Glomerular visceral epithelial cell (primary cell): ENCODE data around the gene COL25A1.
"Not testable (repeated sequence)": the region's sequence is repeated elsewhere in the genome, so short reads cannot be mapped to it uniquely, and the experiment has no call there.

Experiments used
- DNase-seq: peaks from one replicate; pipeline ENCODE4 v3.0.0-alpha.2; 2016; ENCODE audit errors: extremely low spot score

The COL25A1 gene

GRCh38 chr4:109121561-109121960 is 180.9 kb downstream of the COL25A1 start:
- no peak for DNase-seq

- no peak for DNase-seq
These were observed 182.6 kb downstream of the COL25A1 start for GRCh38 chr4:109119852-109120251.

GRCh38 chr4:109118635-109119034 is 183.8 kb downstream of the COL25A1 start:
- no peak for DNase-seq

GRCh38 chr4:109114501-109114900 is 188.0 kb downstream of the COL25A1 start:
- DNase-seq = no peak

GRCh38 chr4:109113521-109113920 is 188.9 kb downstream of the COL25A1 start:
- DNase-seq = no peak

GRCh38 chr4:109111031-109111430 is 191.4 kb downstream of the COL25A1 start:
- DNase-seq = no peak

GRCh38 chr4:109108215-109108614 is 194.2 kb downstream of the COL25A1 start:
- not testable (repeated sequence) for DNase-seq

GRCh38 chr4:109094056-109094455 is 208.4 kb downstream of the COL25A1 start:
- no peak for DNase-seq

GRCh38 chr4:109091727-109092409 is 210.6 kb downstream of the COL25A1 start:
- no peak for DNase-seq

GRCh38 chr4:109083911-109084310 is 218.5 kb downstream of the COL25A1 start:
- no peak for DNase-seq

- no peak for DNase-seq
These were observed 222.7 kb downstream of the COL25A1 start for GRCh38 chr4:109079731-109080130.

- no peak for DNase-seq
These were observed 223.3 kb downstream of the COL25A1 start for GRCh38 chr4:109079201-109079600.

GRCh38 chr4:109078724-109079123 is 223.7 kb downstream of the COL25A1 start:
- peak; percentile 43 for DNase-seq

- DNase-seq = no peak
These were observed 225.0 kb downstream of the COL25A1 start for GRCh38 chr4:109077505-109077904.

GRCh38 chr4:109076709-109077108 is 225.7 kb downstream of the COL25A1 start:
- not testable (repeated sequence) for DNase-seq

- DNase-seq = no peak
These were observed 226.8 kb downstream of the COL25A1 start for GRCh38 chr4:109075621-109076020.

- DNase-seq = peak; percentile 27
These were observed 229.9 kb downstream of the COL25A1 start for GRCh38 chr4:109072595-109072994.

- DNase-seq = not testable (repeated sequence)
These were observed 231.8 kb downstream of the COL25A1 start for GRCh38 chr4:109070677-109071076.

- no peak for DNase-seq
These were observed 234.8 kb downstream of the COL25A1 start for GRCh38 chr4:109067508-109068235.

GRCh38 chr4:109065006-109065405 is 237.5 kb downstream of the COL25A1 start:
- no peak for DNase-seq

- DNase-seq = no peak
These were observed 249.2 kb downstream of the COL25A1 start for GRCh38 chr4:109053257-109053656.

- no peak for DNase-seq
These were observed 249.6 kb downstream of the COL25A1 start for GRCh38 chr4:109052821-109053220.

- DNase-seq = no peak
These were observed 251.4 kb downstream of the COL25A1 start for GRCh38 chr4:109051054-109051453.
